Activated T-helper 2 cell treated with anti-CD3 and anti-CD28 coated beads, Interferon-gamma antibody, Interleukin-2, Interleukin-4, amounts not matched to agents 10 μg/mL and 5 μg/mL and 100 μg/mL, durations not matched to agents 14 hours and 24 hours and 36 hours (primary cell): ENCODE results near the gene SGMS1. TPM values are rescaled to one million over a fixed set of nuclear protein-coding genes. Genes with fewer than 3 reads are reported as not detected.
"Not testable (repeated sequence)": the region's sequence is repeated elsewhere in the genome, so short reads cannot be mapped to it uniquely, and the experiment has no call there.

ENCODE experiments used
- DNase-seq: peaks from one replicate; pipeline ENCODE4 v3.0.0; 2021; ENCODE audit warnings: low spot score
- H3K27ac Mint-ChIP-seq: one replicate; pipeline ENCODE4 v1.8.0; 2021; ENCODE audit warnings: mixed read lengths
- H3K27me3 Mint-ChIP-seq: one replicate; pipeline ENCODE4 v1.8.0; 2021; ENCODE audit warnings: low read depth, mixed read lengths
- H3K36me3 Mint-ChIP-seq: one replicate; pipeline ENCODE4 v1.8.0; 2021; ENCODE audit warnings: low read depth, mixed read lengths
- H3K4me1 Mint-ChIP-seq: one replicate; pipeline ENCODE4 v1.8.0; 2021; ENCODE audit warnings: low read depth, mixed read lengths
- H3K4me3 Mint-ChIP-seq: one replicate; pipeline ENCODE4 v1.8.0; 2021; ENCODE audit warnings: low read depth, mild to moderate bottlenecking, moderate library complexity, mixed read lengths
- H3K9me3 Mint-ChIP-seq: one replicate; pipeline ENCODE4 v1.8.0; 2021; ENCODE audit warnings: mixed read lengths
- intact Hi-C: fragments of 100-400 bp; cut with micrococcal nuclease; formaldehyde crosslinking; loops from one replicate; pipeline ENCODE4 v1.15.1; 2023
- total RNA-seq: library from RNA; stranded (reverse); gene quantifications from 2 replicates; pipeline ENCODE4 v1.2.3, GENCODE V29; 2022

Gene SGMS1
- total RNA-seq, 1 donor from 2014 or later = 10.7 TPM

DNA sequence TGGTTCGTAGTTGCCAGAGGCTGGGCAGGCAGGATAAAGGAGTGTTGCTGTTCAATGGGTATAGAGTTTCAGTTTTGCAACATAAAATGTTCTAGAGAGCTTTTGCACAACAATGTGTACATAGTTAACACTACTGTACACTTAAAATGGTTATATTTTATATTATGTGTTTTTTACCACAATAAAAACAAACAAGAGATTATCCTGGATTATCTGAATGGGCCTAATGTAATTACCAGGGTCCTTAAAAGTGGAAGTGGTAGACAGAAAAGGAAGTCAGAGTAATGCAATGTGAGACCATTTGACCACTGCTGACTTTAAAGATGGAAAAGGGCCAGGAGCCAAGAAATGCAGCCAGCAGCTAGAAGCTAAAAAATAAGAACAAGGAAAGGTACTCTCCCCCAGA lies 159.7 kb downstream of the SGMS1 start:
- Mint-ChIP-seq H3K27me3 (no peaks in the 10 kb centered on the region), H3K36me3 (peaks cover 25% of the 10 kb centered on the region), H3K4me3 (no peak overlapping the region), H3K4me1 (peaks cover 24% of the 10 kb centered on the region), H3K9me3 (no peaks in the 10 kb centered on the region), H3K27ac (no peak overlapping the region)
- DNase-seq = no peak
- intact Hi-C loops = no loop called here

DNA sequence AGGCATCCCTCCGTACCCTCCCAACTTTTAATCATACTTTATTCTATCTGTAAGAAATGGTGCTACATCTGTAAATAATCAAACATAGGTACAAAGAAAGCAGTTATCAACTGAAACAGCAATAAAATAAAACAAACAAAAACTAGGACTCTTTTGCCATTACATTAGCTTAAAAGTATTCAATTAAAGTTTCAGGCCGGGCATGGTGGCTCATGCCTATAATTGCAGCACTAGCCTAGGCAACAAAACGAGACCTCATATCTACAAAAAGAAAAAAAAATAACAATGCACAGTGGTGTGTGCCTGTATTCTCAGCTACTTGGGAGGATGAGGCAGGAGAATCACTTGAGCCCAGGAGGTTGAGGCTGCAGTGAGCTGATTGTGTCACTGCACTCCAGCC lies 161.9 kb downstream of the SGMS1 start:
- Mint-ChIP-seq H3K27me3 (no peaks in the 10 kb centered on the region), H3K4me1 (peaks cover 4% of the 10 kb centered on the region), H3K36me3 (peaks cover 23% of the 10 kb centered on the region), H3K4me3 (no peak overlapping the region), H3K9me3 (no peaks in the 10 kb centered on the region), H3K27ac (no peak overlapping the region)
- no peak for DNase-seq
- intact Hi-C loops = no loop called here

DNA sequence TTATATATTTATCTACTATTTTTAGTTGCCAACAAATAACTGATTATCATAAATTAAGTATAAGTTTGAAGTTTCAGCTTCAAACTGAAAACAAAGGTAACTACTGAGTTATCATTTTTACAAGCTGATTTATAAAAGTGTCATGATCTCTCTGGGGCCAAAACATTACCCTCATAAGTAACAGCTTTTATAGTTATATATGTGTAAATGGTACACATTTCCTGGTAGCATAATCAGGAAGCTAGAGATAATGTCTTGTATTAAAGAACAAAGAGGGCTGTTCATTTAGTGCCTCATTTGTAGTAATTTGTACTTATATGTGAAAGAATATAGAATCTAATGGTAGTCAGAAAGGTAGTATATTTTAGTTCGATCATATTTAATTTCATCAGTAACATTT lies 162.6 kb downstream of the SGMS1 start:
- no peak for DNase-seq
- Mint-ChIP-seq H3K27ac (no peak overlapping the region), H3K4me3 (no peak overlapping the region), H3K4me1 (peaks cover 4% of the 10 kb centered on the region), H3K9me3 (no peaks in the 10 kb centered on the region), H3K36me3 (peaks cover 23% of the 10 kb centered on the region), H3K27me3 (no peaks in the 10 kb centered on the region)
- intact Hi-C loops = no loop called here

DNA sequence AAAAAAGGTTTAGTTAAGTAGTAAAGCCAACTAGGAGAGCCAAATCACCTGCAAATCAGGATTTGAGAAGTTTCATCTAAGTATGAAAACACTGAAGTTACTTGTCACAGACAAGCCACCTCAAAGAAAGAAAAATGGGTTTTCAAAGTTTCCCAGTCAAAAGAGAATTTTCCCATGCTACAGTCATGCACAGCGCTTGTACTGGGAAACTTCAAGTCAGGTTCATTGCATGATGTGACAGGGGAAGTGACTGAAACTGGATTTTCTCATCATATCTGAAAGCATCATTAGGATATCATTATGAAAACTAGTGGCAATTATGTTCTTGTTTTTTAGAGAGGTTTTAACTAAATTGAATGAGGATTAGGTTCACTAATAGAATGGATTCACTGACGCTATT lies 167.0 kb downstream of the SGMS1 start:
- intact Hi-C loops = no loop called here
- H3K9me3 Mint-ChIP-seq = no peaks in the 10 kb centered on the region
- peaks cover 2% of the 10 kb centered on the region for H3K4me1 Mint-ChIP-seq
- no peak overlapping the region for H3K4me3 Mint-ChIP-seq
- DNase-seq = no peak
- peaks cover 2% of the 10 kb centered on the region for H3K27me3 Mint-ChIP-seq
- H3K36me3 Mint-ChIP-seq = peaks cover 8% of the 10 kb centered on the region
- H3K27ac Mint-ChIP-seq = no peak overlapping the region

DNA sequence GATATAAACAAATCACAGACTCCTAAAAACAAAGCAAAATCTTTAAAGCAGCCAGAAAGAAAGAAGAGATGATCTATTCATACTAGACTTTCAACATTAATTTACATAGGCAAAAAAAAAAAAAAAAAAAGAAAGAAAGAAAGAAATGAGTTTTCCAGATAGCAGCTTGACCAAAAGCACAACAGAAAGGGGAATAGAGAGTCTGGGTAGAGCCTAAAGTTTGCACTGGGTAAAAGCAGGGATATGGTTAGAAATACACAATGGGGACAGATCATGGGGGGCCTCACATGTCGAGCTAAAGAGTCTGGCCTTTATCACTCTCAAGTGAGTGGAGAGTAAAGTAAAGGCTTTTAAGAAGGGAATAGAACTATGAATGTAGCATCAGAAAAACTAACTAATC lies 169.8 kb downstream of the SGMS1 start:
- peaks cover 3% of the 10 kb centered on the region for H3K4me1 Mint-ChIP-seq
- peaks cover 2% of the 10 kb centered on the region for H3K27me3 Mint-ChIP-seq
- DNase-seq = no peak
- H3K27ac Mint-ChIP-seq = no peak overlapping the region
- intact Hi-C loops = no loop called here
- no peaks in the 10 kb centered on the region for H3K36me3 Mint-ChIP-seq
- H3K4me3 Mint-ChIP-seq = no peak overlapping the region
- H3K9me3 Mint-ChIP-seq = no peaks in the 10 kb centered on the region

DNA sequence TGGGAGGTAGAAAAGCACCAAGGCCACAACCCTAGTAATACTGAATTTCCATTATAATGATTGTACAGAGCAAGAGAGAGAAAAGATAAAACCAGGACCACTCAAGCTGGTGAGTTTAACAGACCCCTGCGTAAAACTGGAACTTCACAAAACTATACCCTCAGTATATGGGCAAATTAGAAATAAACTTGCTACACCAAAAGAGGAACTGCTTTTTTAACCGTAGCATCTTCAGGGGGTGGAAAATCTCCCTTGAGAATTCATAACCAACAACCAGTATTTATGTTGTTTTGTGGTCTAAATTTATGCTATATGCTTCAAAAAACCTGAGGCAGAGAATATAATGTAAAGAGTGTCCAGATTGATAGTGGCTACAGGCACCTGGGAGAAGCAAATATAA lies 171.2 kb downstream of the SGMS1 start:
- H3K4me3 Mint-ChIP-seq = no peak overlapping the region
- H3K27me3 Mint-ChIP-seq = peaks cover 2% of the 10 kb centered on the region
- no peaks in the 10 kb centered on the region for H3K36me3 Mint-ChIP-seq
- peaks cover 8% of the 10 kb centered on the region for H3K4me1 Mint-ChIP-seq
- intact Hi-C loops = no loop called here
- no peaks in the 10 kb centered on the region for H3K9me3 Mint-ChIP-seq
- no peak overlapping the region for H3K27ac Mint-ChIP-seq
- DNase-seq = no peak

DNA sequence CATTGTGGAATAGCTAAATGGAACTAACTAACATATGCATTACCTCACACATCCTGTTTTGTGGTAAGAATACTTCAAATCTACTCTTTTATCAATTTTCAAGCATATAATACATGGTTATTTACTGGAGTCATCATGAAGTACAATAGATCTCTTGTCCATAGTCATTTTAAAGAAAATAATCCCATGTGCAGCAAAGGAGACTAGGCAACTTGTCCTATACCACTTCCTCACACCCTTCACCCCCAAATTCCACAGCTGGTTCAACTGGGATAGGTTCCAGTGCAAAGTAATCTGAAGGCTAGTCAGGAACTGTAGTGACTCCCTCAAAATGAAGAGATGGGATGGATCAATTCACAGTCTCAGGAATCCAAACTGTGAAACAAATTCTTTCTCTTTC lies 176.1 kb downstream of the SGMS1 start:
- H3K9me3 Mint-ChIP-seq = peaks cover 19% of the 10 kb centered on the region
- intact Hi-C loops = no loop called here
- H3K36me3 Mint-ChIP-seq = peaks cover 16% of the 10 kb centered on the region
- H3K4me1 Mint-ChIP-seq = peaks cover 8% of the 10 kb centered on the region
- no peak overlapping the region for H3K27ac Mint-ChIP-seq
- H3K27me3 Mint-ChIP-seq = no peaks in the 10 kb centered on the region
- H3K4me3 Mint-ChIP-seq = no peak overlapping the region
- DNase-seq = no peak

DNA sequence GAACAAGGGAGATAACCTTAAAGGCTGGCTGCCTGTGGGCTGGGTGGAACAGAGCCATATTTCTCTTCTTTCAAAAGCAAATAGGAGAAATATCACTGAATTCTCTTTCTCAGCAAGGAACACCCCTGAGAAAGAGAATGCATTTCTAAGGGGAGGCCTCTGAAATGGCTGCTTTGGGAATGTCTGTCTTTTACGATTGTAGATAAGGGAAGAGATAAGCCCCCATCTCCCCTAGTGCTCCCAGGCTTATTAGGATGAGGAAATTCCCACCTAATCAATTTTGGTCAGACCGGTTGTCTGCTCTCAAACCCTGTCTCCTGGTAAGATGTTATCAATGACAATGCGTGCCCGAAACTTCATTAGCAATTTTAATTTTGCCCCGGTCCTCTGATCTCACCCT lies 178.0 kb downstream of the SGMS1 start:
- peaks cover 10% of the 10 kb centered on the region for H3K4me1 Mint-ChIP-seq

DNA sequence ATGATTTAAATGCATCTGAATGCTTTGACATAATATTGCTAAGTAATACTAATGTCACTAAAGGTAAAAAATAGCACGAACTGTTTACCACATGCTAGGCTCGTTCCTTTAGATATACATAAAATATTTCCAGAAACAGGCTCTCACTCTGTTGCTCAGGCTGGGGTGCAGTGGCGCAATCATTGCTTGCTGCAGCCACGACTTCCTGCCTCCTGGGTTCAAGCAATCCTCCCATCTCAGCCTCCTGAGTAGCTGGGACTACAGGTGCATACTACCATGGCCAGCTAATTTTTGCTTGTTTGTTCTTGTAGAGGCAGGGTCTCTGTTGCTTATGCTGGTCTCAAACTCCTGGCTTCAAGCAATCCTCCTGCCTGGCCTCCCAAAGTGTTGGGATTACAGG lies 183.3 kb downstream of the SGMS1 start:
- Mint-ChIP-seq H3K36me3 (peaks cover 7% of the 10 kb centered on the region), H3K4me1 (peaks cover 33% of the 10 kb centered on the region), H3K27me3 (no peaks in the 10 kb centered on the region), H3K4me3 (no peak overlapping the region), H3K27ac (no peak overlapping the region), H3K9me3 (peaks cover 10% of the 10 kb centered on the region)
- intact Hi-C loops = no loop called here
- DNase-seq = no peak

More for the DNA sequence above, 178.0 kb downstream of the SGMS1 start:
- peaks cover 16% of the 10 kb centered on the region for H3K36me3 Mint-ChIP-seq
- intact Hi-C loops, DNase-seq, H3K27me3 Mint-ChIP-seq, H3K4me3 Mint-ChIP-seq, H3K27ac Mint-ChIP-seq: not testable (repeated sequence)
- peaks cover 19% of the 10 kb centered on the region for H3K9me3 Mint-ChIP-seq

DNA sequence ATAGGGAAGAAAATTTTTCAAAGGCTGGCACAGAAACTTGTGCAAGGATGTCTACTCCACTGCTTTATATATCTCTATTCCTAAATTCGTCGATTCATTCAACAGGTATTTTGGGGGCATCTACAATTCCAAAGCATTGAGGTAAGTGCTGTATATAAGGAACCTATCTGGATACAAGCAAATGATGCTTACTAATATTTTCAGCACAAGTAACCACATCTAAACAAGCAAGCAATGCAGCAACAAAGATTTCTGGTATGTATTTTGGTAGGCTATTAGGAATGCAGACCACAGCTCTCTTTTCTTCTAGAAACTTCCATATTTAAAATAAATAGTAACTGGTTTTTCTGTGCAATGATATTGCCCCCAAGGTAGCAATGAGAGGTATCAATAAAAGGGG lies 183.9 kb downstream of the SGMS1 start:
- Mint-ChIP-seq H3K4me1 (peaks cover 33% of the 10 kb centered on the region), H3K27me3 (no peaks in the 10 kb centered on the region), H3K27ac (no peak overlapping the region), H3K36me3 (peaks cover 5% of the 10 kb centered on the region), H3K9me3 (peaks cover 6% of the 10 kb centered on the region), H3K4me3 (no peak overlapping the region)
- intact Hi-C loops = no loop called here
- DNase-seq = no peak

DNA sequence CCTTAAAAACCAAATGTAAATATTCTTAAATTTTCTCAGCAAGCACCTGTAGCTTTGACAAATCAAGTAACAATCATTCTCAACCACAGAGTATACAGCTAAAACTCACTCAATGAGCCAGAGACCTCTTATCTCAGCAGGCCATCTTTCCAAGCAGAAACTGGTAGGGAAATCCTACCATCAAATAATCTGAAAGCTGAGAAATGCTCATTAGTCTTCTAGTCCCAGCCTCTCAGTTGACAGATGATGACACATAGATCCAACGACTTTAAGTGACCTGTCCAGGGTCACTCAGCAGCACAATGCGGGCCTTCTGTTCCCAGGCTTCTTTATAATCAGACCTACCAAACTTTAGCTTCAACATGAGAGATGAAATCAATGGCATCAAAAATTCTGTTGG lies 184.6 kb downstream of the SGMS1 start:
- DNase-seq = no peak
- Mint-ChIP-seq H3K4me1 (peaks cover 35% of the 10 kb centered on the region), H3K4me3 (no peak overlapping the region), H3K27me3 (peaks cover 2% of the 10 kb centered on the region), H3K36me3 (peaks cover 5% of the 10 kb centered on the region), H3K9me3 (peaks cover 4% of the 10 kb centered on the region), H3K27ac (no peak overlapping the region)
- intact Hi-C loops = no loop called here

DNA sequence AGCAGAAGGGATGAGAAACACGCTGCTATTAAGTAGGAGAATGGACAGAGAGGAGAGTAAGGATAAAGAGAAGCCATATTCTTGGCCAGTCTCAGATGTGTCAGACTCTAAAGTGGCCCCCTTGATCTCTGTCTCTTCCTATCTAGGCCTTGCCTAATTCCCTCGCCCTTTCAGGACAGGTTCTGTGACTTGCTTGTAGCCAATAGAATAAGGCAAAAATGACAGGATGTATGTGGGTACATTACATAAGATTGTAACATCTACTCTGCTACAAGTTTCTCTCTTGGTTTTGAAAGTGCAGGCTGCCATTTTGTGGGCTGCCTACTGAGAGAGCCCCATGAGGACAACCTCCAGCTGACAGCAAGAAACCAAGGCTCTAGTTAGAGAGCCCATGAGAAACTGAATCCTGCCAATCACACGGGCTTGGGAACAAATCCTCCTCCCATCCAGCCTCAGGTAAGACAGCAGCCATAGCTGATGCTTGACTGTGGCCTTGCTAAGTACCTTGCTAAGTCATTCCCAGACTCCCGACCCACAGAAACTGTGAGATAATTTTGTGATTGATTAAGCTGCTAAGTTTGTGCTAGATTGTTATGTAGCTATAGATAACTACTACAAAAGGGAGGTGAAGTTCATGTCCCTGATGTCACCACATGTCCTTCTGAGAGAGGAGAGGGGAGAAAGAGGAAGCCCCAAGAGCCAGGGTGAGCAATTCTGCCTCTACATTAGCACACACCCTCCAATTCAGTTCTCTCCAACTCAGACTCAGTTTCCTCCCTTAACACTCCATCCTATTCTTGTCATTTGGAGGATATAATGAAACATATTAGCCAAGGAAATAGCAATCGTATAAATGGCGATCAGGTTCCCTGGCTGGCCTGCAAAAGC lies 185.5 kb downstream of the SGMS1 start:
- Mint-ChIP-seq H3K27ac (no peak overlapping the region), H3K4me3 (no peak overlapping the region), H3K36me3 (peaks cover 6% of the 10 kb centered on the region), H3K9me3 (peaks cover 3% of the 10 kb centered on the region), H3K4me1 (peaks cover 41% of the 10 kb centered on the region), H3K27me3 (peaks cover 2% of the 10 kb centered on the region)
- no peak for DNase-seq
- intact Hi-C loops = no loop called here

DNA sequence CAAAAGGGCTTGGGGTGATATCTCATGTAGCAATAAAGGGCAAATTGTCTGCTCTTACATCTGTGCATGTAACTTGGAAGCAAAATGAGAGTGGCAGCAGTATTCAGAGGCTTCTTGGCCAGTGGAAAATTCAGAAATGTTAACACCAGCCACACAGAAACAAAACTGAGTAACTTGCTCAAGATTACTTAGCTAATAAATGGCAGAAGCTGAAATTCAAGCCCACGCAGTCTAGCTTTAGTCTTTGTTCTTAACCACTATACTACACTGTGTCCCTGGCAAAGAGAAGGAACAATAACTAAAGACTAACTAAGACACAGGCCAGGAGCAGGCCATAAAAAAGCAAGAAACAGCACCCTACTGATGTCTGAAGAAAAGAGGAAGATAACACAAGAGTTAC lies 186.5 kb downstream of the SGMS1 start:
- intact Hi-C loops = no loop called here
- peaks cover 12% of the 10 kb centered on the region for H3K36me3 Mint-ChIP-seq
- H3K27me3 Mint-ChIP-seq = peaks cover 2% of the 10 kb centered on the region
- H3K4me1 Mint-ChIP-seq = peaks cover 51% of the 10 kb centered on the region
- H3K9me3 Mint-ChIP-seq = no peaks in the 10 kb centered on the region
- no peak overlapping the region for H3K27ac Mint-ChIP-seq
- H3K4me3 Mint-ChIP-seq = no peak overlapping the region
- DNase-seq = no peak
